NCI-H1048 (cell line): ENCODE measurements around the gene TNS3.

Experiments
- DNase-seq: peaks from one replicate; lab custom pipeline; 2025; lab: John Stamatoyannopoulos, UW

The TNS3 gene

DNA sequence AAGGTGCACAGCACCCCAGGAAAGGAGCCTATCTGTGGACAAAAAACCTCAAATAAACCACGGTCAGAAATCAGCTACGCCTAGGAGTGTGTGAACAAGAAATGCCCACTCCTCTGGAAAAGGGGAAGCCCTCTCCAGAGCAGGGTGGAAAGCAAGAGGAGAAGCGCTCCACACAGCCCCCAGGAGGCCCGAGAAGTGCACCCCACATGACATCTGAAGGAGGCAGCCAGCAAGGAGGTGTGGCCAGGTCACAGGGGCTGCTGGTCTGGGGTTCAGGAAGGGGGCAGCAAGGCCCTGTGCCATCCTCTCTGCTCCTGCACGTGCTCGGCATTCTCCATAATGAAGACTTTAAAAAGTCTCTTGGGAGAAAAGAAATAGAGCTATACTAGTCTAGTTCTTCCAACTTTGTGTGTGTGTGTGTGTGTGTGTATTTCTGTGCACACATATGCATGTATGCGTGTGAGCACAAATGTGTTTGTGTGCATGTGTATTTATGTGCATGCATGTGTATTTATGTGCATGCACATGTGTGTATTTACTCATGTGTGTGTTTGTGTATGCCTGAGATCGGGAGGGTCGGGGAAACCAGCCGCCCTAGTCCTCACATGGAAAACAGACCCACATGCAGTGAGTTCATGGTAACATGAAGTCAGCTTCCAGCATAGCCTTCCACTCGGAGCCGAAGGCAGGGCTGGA, 76.5 kb downstream of the TNS3 start:
- DNase-seq: no peak

DNA sequence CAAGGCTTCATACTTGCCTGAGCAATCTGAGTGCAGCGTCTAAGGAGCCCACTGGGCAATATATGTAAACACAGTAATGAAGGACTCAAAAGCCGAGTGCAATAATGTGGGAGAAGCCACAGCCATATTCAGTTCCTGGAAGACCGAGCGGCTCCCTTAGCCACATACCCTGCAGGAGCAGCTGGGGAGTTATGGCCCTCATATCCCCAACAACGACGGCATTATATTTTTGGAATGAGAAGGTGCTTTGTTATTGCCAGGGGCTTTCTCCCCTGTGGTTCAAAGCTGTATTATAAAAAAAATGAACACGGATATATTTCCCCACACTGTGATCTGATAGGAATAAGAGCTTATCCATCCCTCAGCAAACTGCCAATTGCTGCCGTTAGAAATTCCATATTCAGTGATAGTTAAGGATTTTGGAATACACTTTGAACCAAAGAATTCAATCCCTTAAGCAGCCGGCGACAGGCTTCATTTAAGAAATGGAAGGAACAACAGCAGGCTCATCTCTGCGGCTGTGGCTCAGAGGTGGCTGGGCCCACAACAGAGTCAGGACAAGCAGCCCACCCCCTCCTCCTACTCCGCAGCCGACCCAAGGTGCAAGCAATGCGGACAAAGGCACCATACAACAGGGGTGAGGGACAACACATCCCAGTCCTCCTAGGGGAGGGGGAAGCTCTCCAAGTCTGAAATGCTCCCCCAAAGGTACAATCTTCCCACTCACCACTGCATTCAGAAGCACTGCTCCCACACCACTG, 77.2 kb downstream of the TNS3 start:
- DNase-seq: no peak

GRCh38 chr7:47503281-47503680, 78.6 kb downstream of the TNS3 start:
- no peak for DNase-seq

GRCh38 chr7:47502240-47502877, 79.6 kb downstream of the TNS3 start:
- DNase-seq: no peak

GRCh38 chr7:47501406-47501805, 80.5 kb downstream of the TNS3 start:
- no peak for DNase-seq

DNA sequence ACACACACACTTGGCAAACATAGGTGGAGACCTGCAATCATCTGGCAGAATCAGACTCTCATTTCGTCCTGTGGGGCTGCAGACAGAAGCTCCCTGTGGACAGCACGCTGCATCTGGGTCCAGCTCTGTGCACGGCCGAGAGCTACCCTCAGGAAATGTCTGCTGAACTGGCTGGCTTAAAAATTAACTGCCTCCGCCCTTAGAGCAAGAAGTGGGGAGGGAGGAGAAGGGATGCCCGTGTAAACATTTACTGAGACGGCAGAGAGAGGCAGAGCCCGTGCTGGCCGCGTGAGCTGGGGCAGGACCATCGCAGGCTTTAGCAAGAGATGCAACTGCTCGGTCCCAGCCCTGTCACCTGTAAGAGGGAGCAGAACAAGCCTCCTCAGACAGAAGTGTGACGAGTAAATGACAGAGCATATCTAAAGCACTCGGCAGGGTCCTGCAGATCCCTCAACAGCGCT, 81.8 kb downstream of the TNS3 start:
- DNase-seq: no peak

DNA sequence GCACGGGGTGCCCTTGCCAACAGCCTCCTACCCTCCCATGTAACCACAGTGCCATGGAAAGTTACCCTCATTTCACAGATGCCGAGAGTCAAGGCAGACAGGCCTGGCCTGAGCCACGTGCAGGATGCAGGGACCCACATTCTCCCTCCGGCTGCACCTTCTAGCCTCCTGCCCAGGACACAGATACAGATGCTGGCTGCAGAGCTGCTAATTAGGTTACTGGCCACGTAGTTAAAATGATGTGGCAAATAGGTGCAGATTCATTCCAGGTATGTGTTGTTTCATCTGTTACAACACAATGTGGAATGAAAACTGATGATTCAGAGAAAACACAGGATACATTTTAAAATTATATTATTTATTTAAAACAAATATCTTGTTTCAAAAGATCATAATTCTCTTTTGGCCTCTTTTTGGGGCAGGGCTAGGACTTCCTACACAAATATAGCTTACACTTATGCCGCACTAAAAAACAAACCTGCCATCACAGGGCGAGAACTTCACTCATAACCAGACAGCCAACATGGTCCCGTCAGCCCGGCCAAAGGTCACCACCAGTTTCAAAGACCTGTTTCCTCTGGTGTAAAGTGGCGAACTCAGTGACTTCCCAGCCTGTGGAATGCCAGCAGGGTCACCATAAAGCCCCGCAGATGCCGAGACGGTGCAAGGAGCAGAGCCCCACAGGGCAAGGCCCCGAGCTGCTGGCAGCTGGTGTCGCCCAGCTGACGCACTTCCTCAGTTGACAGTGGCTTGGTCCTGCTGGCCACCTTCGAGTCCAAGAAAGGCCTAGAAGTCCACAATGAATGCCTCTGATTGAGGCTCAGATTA, 83.5 kb downstream of the TNS3 start:
- DNase-seq: no peak

GRCh38 chr7:47497367-47498096, 84.4 kb downstream of the TNS3 start:
- DNase-seq: no peak

DNA sequence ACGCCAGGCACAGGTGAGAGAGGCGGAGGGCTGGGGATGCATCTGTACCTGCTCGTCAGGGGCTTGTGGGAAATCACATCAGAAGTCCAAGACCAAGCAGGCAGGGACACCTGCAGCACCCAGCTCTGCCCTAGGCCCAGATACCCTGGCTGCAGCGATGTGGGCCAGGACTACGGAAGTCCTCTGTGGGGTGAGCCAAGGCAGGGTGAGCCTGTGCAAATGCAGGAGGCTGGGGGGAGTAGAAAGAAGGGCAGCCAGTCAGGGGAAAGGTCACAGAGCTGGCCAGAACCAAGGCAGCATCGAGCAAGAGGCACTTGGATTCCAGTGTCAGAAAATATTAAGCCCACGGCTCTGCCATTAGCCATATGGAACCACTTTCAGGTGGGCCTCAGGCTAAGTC, 85.2 kb downstream of the TNS3 start:
- no peak for DNase-seq

- no peak for DNase-seq
These were observed 85.8 kb downstream of the TNS3 start for GRCh38 chr7:47496056-47496665.

- DNase-seq: no peak
These were observed 87.7 kb downstream of the TNS3 start for GRCh38 chr7:47493976-47494911.

- DNase-seq: no peak
These were observed 89.1 kb downstream of the TNS3 start for GRCh38 chr7:47492716-47493325.

DNA sequence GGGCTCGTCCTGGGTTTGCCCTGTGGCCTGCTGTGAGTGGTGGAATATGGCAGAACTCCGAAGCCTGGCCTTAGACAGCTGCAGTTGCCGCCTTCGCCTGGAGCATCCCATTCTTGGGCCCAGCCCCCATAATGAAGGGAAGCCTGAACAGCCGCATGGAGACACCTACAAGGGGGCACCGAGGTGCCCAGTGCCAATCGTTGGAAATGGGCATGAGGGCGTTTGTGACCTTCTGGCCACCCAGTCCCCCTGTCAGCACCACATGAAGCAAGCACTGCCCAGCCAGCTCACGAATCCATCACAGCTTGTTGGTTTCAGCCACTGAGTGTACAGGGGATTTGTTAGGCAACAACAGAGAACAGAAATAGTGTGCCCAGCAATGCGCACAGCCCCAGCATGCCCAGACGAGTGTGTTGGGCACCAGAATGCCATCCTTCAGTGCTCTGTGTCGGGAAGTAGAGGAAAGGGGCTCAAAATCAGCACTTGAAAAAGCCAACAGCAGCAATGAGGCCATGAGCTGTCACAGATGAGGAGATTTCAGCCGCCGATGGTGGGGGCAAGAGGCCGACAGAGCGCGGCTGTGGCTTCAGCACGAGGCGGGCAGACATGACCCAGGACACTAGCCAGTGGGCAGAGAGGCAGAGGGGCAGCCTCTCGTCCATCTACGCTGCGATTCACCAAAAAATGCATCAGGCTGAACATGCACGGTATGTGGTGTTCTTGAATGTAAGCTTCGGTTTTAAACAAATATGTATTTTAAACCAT, 91.2 kb downstream of the TNS3 start:
- no peak for DNase-seq

GRCh38 chr7:47489624-47490023, 92.3 kb downstream of the TNS3 start:
- DNase-seq: no peak

GRCh38 chr7:47488969-47489342, 93.0 kb downstream of the TNS3 start:
- DNase-seq: no peak

- DNase-seq: no peak
These were observed 93.5 kb downstream of the TNS3 start for GRCh38 chr7:47488201-47488968.

GRCh38 chr7:47485640-47486435, 96.1 kb downstream of the TNS3 start:
- DNase-seq: no peak
